Erythroblast (primary cell): ENCODE results near the gene CLCNKA.

Experiments
- GATA1 ChIP-seq: IDR thresholded peaks from 2 replicates; pipeline ENCODE4 v1.6.1; 2011; ENCODE audit warnings: low read depth, mild to moderate bottlenecking, control low read depth, low read length, moderate library complexity
- POLR2A ChIP-seq: IDR thresholded peaks from 2 replicates; pipeline ENCODE4 v1.6.1; 2011; ENCODE audit warnings: mild to moderate bottlenecking, low read length

- TF ChIP-seq POLR2A (no peak), GATA1 (no peak)
These were observed 15.8 kb upstream of the CLCNKA start for GRCh38 chr1:16006010-16006409.
